HEK293T (cell line): ENCODE measurements around the gene NCSTN.

ENCODE experiments used
- ELF4 ChIP-seq: fragments of 450-650 bp; IDR thresholded peaks from 2 replicates; pipeline ENCODE4 v1.6.1; 2017; ENCODE audit warnings: antibody characterized with exemption
- FOXA1 ChIP-seq: fragments of 450-650 bp; IDR thresholded peaks from 2 replicates; pipeline ENCODE4 v1.6.1; 2016; ENCODE audit warnings: mild to moderate bottlenecking
- FOXK2 ChIP-seq: fragments of 450-650 bp; IDR thresholded peaks from 2 replicates; pipeline ENCODE4 v1.6.1; 2016; ENCODE audit warnings: mild to moderate bottlenecking
- FOXM1 ChIP-seq: fragments of 450-650 bp; IDR thresholded peaks from 2 replicates; pipeline ENCODE4 v1.6.1; 2017; ENCODE audit warnings: mild to moderate bottlenecking, borderline replicate concordance
- L3MBTL2 ChIP-seq: fragments of 450-650 bp; conservative IDR thresholded peaks from 2 replicates; pipeline ENCODE4 v1.6.1; 2016; ENCODE audit warnings: mild to moderate bottlenecking
- LEF1 ChIP-seq: fragments of 450-650 bp; IDR thresholded peaks from 2 replicates; pipeline ENCODE4 v1.6.1; 2017; ENCODE audit warnings: mild to moderate bottlenecking, borderline replicate concordance
- NFRKB ChIP-seq: fragments of 450-650 bp; IDR thresholded peaks from 2 replicates; pipeline ENCODE4 v1.6.1; 2016; ENCODE audit warnings: mild to moderate bottlenecking, moderate library complexity
- SP1 ChIP-seq: fragments of 450-650 bp; IDR thresholded peaks from 2 replicates; pipeline ENCODE4 v1.6.1; 2017
- TARDBP ChIP-seq: fragments of 450-650 bp; IDR thresholded peaks from 2 replicates; pipeline ENCODE4 v1.6.1; 2016

DNA sequence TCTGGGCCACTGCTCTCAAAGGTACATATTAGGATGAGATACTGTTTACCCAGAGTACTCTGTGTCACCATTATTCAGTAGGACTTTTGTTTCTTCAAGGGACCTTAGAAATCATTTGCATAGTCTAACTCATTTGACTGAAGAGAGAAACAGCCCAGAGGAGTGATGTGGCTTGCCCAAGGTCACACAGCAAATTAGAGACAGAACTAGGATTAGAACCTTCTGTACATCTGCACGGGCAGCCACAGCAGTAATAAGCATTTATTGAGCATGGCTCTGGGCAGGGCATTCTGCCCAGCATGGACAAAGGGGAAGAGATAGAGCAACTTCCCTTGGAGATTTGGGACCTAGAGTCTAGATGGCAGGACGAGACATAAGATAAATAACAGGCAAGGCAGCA, 18.0 kb downstream of the NCSTN start:
- TF ChIP-seq NFRKB: no peak
- TF ChIP-seq SP1: no peak
- no peak for TF ChIP-seq LEF1
- TF ChIP-seq L3MBTL2: no peak
- TF ChIP-seq TARDBP: no peak
- TF ChIP-seq FOXA1: no peak
- TF ChIP-seq FOXM1: no peak
- TF ChIP-seq ELF4: no peak
- no peak for TF ChIP-seq FOXK2
